ENCODE measurements around the gene AGR2.

GRCh38 chr7:16780596-16780995 is 24.2 kb downstream of the AGR2 start:
- no peak for TF ChIP-seq CTCF (IDR thresholded peaks at IDR 0.05 in 2 of 3, conservative IDR thresholded peaks at IDR 0.05 in 1 of 3; ENCODE audit: borderline replicate concordance in 1 of 3, insufficient read depth in 1 of 3, low read depth in 2 of 3, low read length in 2 of 3)
- TF ChIP-seq SIN3A (IDR thresholded peaks at IDR 0.05; ENCODE audit: low read depth): no peak
- TF ChIP-seq POLR2AphosphoS5 (IDR thresholded peaks at IDR 0.05; ENCODE audit: low read depth, low read length): no peak
- no peak for TF ChIP-seq POLR2A (IDR thresholded peaks at IDR 0.05; ENCODE audit: borderline replicate concordance, extremely low read depth, insufficient read depth, insufficient read length)
- TF ChIP-seq SRF (IDR thresholded peaks at IDR 0.05; ENCODE audit: low read depth): no peak
- TF ChIP-seq JUND (IDR thresholded peaks at IDR 0.05): no peak
- TF ChIP-seq FOSL1 (IDR thresholded peaks at IDR 0.05; ENCODE audit: low read depth): no peak
- TF ChIP-seq SP1 (IDR thresholded peaks at IDR 0.05; ENCODE audit: low read depth): no peak
- TF ChIP-seq EZH2phosphoT487 (IDR thresholded peaks at IDR 0.05; ENCODE audit: borderline replicate concordance): no peak
